Skeletal muscle tissue (tissue), 4 donors: Measurements from ENCODE around the gene ITSN2. TPM values are rescaled to one million over a fixed set of nuclear protein-coding genes. Genes with fewer than 3 reads are reported as not detected.

Source experiments
- H3K27ac ChIP-seq: one replicate; pipeline ENCODE4 v1.7.0; 2013; ENCODE audit warnings: mild to moderate bottlenecking, low read depth, low read length, inconsistent platforms
- H3K27me3 ChIP-seq, 3 donors: one replicate each; pipeline ENCODE4 v1.7.0; 2013; ENCODE audit warnings: low read length in 3 of 3; ENCODE audit not compliant: control insufficient read depth in 3 of 3, insufficient read depth in 3 of 3
- H3K36me3 ChIP-seq, 3 donors: one replicate each; pipeline ENCODE4 v1.7.0; 2013; ENCODE audit warnings: low read length in 3 of 3; ENCODE audit not compliant: control insufficient read depth in 3 of 3, insufficient read depth in 3 of 3
- H3K4me1 ChIP-seq, 3 donors: one replicate each; pipeline ENCODE4 v1.7.0; 2013; ENCODE audit warnings: low read length in 3 of 3, mild to moderate bottlenecking in 3 of 3; ENCODE audit not compliant: control insufficient read depth in 3 of 3, insufficient read depth in 3 of 3
- H3K4me3 ChIP-seq, 3 donors: one replicate each; pipeline ENCODE4 v1.7.0; 2013; ENCODE audit warnings: low read length in 3 of 3
- H3K9ac ChIP-seq, 3 donors: one replicate each; pipeline ENCODE4 v1.7.0; 2013; ENCODE audit warnings: low read length in 3 of 3, mild to moderate bottlenecking in 3 of 3, moderate library complexity in 2 of 3, low read depth in 1 of 3
- H3K9me3 ChIP-seq, 3 donors: one replicate each; pipeline ENCODE4 v1.7.0; 2013; ENCODE audit warnings: low read length in 3 of 3; ENCODE audit not compliant: control insufficient read depth in 3 of 3
- total RNA-seq: library from RNA; depleted of rRNA; stranded (reverse); fragments of >200 nt; gene quantifications from one replicate; pipeline ENCODE4 v1.2.3, GENCODE V29; 2014
- donor health status: Osteomylitis.

Gene ITSN2
- total RNA-seq, 1 donor from 2014 or later, result 17.2 TPM

- Histone ChIP-seq H3K27me3 (no peaks in the 10 kb centered on the region), H3K36me3 (peaks cover 0 to 3% (median 2%) of the 10 kb centered on the region in 3 donors), H3K4me3 (no peak overlapping the region), H3K9ac (no peak overlapping the region), H3K9me3 (no peaks in the 10 kb centered on the region), H3K4me1 (no peaks in the 10 kb centered on the region), H3K27ac (no peak overlapping the region)
These were observed 127.0 kb downstream of the ITSN2 start for GRCh38 chr2:24233321-24233720.

DNA sequence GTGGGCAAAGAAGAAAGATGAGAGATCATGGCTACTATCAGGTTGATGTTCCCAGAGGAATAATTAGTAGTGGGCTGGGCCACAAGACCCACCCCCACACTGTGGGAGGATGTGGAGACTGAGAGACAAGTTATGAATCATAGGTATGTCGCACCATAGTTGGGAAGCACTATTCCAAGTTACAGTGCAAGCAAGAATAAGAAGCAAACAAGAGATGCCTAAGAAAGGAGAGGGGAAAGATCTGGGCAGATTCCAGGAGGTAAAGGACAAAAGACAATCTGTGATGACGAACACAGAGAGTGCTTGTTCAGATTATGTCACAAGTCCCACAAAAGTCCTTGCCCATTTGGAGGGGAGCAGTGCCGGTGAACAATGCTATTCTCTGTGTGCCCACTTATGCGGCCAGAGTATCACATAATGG lies 128.9 kb downstream of the ITSN2 start:
- H3K4me1 ChIP-seq, result no peaks in the 10 kb centered on the region

GRCh38 chr2:24228470-24228869 lies 131.9 kb downstream of the ITSN2 start:
- Histone ChIP-seq H3K27me3 (no peaks in the 10 kb centered on the region), H3K9ac (no peak overlapping the region), H3K4me1 (no peaks in the 10 kb centered on the region), H3K4me3 (no peak overlapping the region), H3K27ac (no peak overlapping the region), H3K9me3 (no peaks in the 10 kb centered on the region), H3K36me3 (peaks cover 0 to 7% (median 0%) of the 10 kb centered on the region in 3 donors)

More for the DNA sequence above, 128.9 kb downstream of the ITSN2 start:
- H3K4me3 ChIP-seq, result no peak overlapping the region
- no peaks in the 10 kb centered on the region for H3K9me3 ChIP-seq
- H3K36me3 ChIP-seq, result peaks cover 0 to 3% (median 2%) of the 10 kb centered on the region in 3 donors
- H3K27ac ChIP-seq, result no peak overlapping the region
- no peaks in the 10 kb centered on the region for H3K27me3 ChIP-seq
- no peak overlapping the region for H3K9ac ChIP-seq

GRCh38 chr2:24225499-24226242 lies 134.7 kb downstream of the ITSN2 start:
- no peaks in the 10 kb centered on the region for H3K9me3 ChIP-seq
- no peak overlapping the region for H3K4me3 ChIP-seq
- H3K36me3 ChIP-seq, result peaks cover under 1 to 8% (median 2%) of the 10 kb centered on the region in 3 donors
- H3K27me3 ChIP-seq, result no peaks in the 10 kb centered on the region
- H3K4me1 ChIP-seq, result no peaks in the 10 kb centered on the region
- H3K9ac ChIP-seq, result no peak overlapping the region
- no peak overlapping the region for H3K27ac ChIP-seq

- Histone ChIP-seq H3K27me3 (no peaks in the 10 kb centered on the region), H3K9me3 (no peaks in the 10 kb centered on the region), H3K9ac (no peak overlapping the region), H3K27ac (no peak overlapping the region), H3K4me3 (no peak overlapping the region), H3K36me3 (peaks cover 16 to 26% (median 18%) of the 10 kb centered on the region in 3 donors), H3K4me1 (no peaks in the 10 kb centered on the region)
These were observed 137.4 kb downstream of the ITSN2 start for GRCh38 chr2:24222946-24223345.

DNA sequence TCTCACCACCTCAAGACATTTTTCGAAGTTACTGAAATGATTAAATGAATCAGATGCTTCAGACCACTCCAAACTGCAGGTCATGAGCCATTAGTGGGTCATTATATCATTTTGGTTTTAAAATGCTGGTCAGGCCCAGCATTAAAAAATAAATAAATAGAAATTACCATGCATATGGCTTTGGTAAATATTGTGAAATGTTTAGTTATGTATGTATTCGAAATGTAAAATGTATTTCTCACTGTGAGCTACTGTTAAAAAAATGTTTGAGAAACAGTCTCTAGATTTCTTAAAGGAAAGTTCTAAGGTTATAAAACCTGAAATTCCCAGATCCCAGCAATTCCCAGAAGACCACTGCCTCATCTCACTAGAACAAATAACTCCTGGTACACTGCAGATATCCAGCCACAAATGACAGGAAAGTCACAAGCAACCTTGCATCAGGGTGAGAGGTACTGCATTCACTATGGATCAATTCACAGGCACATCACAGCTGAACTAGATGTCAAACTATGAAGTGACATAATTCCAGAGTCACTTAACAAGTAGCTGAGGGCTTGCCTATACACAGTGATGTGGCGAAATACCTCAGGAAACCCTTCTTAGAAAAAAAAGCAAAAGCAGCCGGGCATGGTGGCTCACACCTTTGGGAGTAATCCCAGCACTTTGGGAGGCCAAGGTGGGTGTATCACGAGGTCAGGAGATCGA lies 138.8 kb downstream of the ITSN2 start:
- no peak overlapping the region for H3K27ac ChIP-seq
- no peaks in the 10 kb centered on the region for H3K27me3 ChIP-seq
- H3K9me3 ChIP-seq, result no peaks in the 10 kb centered on the region
- peaks cover 22 to 33% (median 23%) of the 10 kb centered on the region in 3 donors for H3K36me3 ChIP-seq
- H3K4me1 ChIP-seq, result no peaks in the 10 kb centered on the region
- no peak overlapping the region for H3K9ac ChIP-seq
- H3K4me3 ChIP-seq, result no peak overlapping the region

DNA sequence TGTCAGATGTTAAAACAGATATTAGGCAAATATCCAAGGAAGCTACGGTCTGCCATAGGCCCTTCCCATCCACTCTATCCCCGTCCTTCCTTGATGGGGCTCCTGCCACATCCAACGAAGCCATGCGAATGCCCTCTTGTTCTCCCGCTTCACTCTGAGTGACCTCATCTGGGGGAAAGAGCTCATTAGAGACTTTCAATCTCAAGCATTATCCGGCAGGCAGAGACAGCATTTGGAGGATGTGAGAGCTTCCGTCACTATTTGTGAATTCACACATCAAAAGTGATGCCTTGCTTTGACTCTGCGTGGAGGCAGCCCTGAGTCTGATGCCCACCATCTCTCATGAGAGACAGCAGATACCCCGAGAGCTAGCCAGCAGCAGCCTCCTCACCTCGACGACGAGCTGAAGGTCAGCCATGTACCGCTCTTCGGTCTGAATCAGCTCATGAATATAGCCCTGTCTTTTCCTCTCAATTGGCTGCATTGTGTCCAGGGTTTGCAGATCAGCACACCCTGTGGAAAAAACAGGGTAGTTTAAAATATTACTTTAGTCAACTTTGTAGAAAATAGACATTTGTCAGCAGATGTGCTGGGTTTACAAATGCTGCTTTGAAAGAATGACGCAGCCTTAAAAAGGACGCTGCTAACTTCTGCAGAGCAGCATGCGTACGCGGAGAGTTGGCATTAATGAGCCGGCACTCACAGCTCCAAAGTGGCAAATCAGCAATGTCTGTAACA lies 139.6 kb downstream of the ITSN2 start:
- Histone ChIP-seq H3K4me1 (no peaks in the 10 kb centered on the region), H3K9me3 (no peaks in the 10 kb centered on the region), H3K36me3 (peaks cover 27 to 31% (median 29%) of the 10 kb centered on the region in 3 donors), H3K27me3 (no peaks in the 10 kb centered on the region), H3K9ac (no peak overlapping the region), H3K4me3 (no peak overlapping the region), H3K27ac (no peak overlapping the region)

DNA sequence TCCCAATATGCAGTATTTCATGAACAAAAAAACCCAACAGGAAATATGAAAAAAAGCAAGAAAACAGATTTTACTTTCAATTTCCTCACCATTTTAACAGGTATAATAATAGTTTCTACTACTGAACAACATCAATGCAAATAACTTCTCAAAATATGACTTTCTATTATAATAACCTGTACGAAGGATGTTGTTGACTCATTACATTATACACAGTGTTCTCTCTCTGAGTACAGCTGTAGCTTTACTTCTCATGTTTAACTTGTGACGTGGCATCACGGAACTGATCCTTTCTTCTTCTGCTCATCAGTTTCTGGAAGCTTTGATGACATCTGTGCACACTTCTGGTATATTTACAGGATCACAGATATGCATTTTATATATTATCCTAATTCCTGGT lies 145.5 kb downstream of the ITSN2 start:
- H3K27me3 ChIP-seq, result no peaks in the 10 kb centered on the region
- no peak overlapping the region for H3K27ac ChIP-seq
- no peak overlapping the region for H3K9ac ChIP-seq
- H3K4me1 ChIP-seq, result no peaks in the 10 kb centered on the region
- H3K36me3 ChIP-seq, result peaks cover 45 to 55% (median 54%) of the 10 kb centered on the region in 3 donors
- H3K9me3 ChIP-seq, result no peaks in the 10 kb centered on the region
- H3K4me3 ChIP-seq, result no peak overlapping the region

- Histone ChIP-seq H3K27me3 (no peaks in the 10 kb centered on the region), H3K4me1 (no peaks in the 10 kb centered on the region), H3K36me3 (peaks cover 56 to 70% (median 69%) of the 10 kb centered on the region in 3 donors), H3K9me3 (no peaks in the 10 kb centered on the region), H3K9ac (no peak overlapping the region), H3K27ac (no peak overlapping the region), H3K4me3 (no peak overlapping the region)
These were observed 148.9 kb downstream of the ITSN2 start for GRCh38 chr2:24211408-24211807.
